ENCODE measurements around the gene CCDC9.
"Not testable (repeated sequence)": the region's sequence is repeated elsewhere in the genome, so short reads cannot be mapped to it uniquely, and the experiment has no call there.

The CCDC9 gene

GRCh38 chr19:47300867-47301266 is 44.5 kb downstream of the CCDC9 start:
- not testable (repeated sequence) for DNase-seq (ENCODE audit: low read depth)

GRCh38 chr19:47302249-47302648 is 45.9 kb downstream of the CCDC9 start:
- no peak for DNase-seq (ENCODE audit: low read depth)

GRCh38 chr19:47303966-47304365 is 47.6 kb downstream of the CCDC9 start:
- DNase-seq (ENCODE audit: low read depth), result no peak

GRCh38 chr19:47305309-47305751 is 49.0 kb downstream of the CCDC9 start:
- peak; percentile 42 for DNase-seq (ENCODE audit: low read depth)

- DNase-seq (ENCODE audit: low read depth), result no peak
Observed at GRCh38 chr19:47306303-47306702, 50.0 kb downstream of the CCDC9 start.

GRCh38 chr19:47309038-47309437 is 52.7 kb downstream of the CCDC9 start:
- no peak for DNase-seq (ENCODE audit: low read depth)

- no peak for DNase-seq (ENCODE audit: low read depth)
Observed at GRCh38 chr19:47309608-47310007, 53.3 kb downstream of the CCDC9 start, which contains the start of gene C5AR1. Gene C5AR1, plus strand, starts transcription at chr19:47309861. Its CDS starts 35 bp downstream, at chr19:47309896.

- no peak for DNase-seq (ENCODE audit: low read depth)
Observed at GRCh38 chr19:47310323-47310722, 54.0 kb downstream of the CCDC9 start.

GRCh38 chr19:47310819-47311218 is 54.5 kb downstream of the CCDC9 start:
- no peak for DNase-seq (ENCODE audit: low read depth)

- DNase-seq (ENCODE audit: low read depth), result no peak
Observed at GRCh38 chr19:47312366-47313006, 56.2 kb downstream of the CCDC9 start.

GRCh38 chr19:47313754-47314295 is 57.5 kb downstream of the CCDC9 start:
- no peak for DNase-seq (ENCODE audit: low read depth)

- no peak for DNase-seq (ENCODE audit: low read depth)
Observed at GRCh38 chr19:47315125-47315821, 58.9 kb downstream of the CCDC9 start.

- no peak for DNase-seq (ENCODE audit: low read depth)
Observed at GRCh38 chr19:47316513-47316912, 60.2 kb downstream of the CCDC9 start.

- no peak for DNase-seq (ENCODE audit: low read depth)
Observed at GRCh38 chr19:47319923-47320871, 63.9 kb downstream of the CCDC9 start.
